Measurements from ENCODE around the gene TBCE. TPM values are rescaled to one million over a fixed set of nuclear protein-coding genes. Genes with fewer than 3 reads are reported as not detected.

TBCE gene
- total RNA-seq, 2 experiments from 2014 or later = 30.2 to 32.6 TPM

- TF ChIP-seq CTCF (conservative IDR thresholded peaks at IDR 0.05; ENCODE audit: low read length) = no peak
- no peak for TF ChIP-seq EZH2phosphoT487 (IDR thresholded peaks at IDR 0.05; ENCODE audit: borderline replicate concordance, low read depth, low read length)
- POLR2A ChIA-PET = interaction anchor here (0.6 to 0.9 kb wide), 2 partner anchors 9 to 40 kb away, joined by 3 to 7 read pairs; no protein-coding TSS in a partner anchor
- H3K9me3 ChIP-seq (ENCODE audit: low read length) = no peaks in the 10 kb centered on the region
- intact Hi-C loops (cut with micrococcal nuclease; ENCODE audit: unreplicated experiment) = no loop called here
- no peak overlapping the region for H3K4me3 ChIP-seq (ENCODE audit: low read depth, low read length, poor library complexity, severe bottlenecking)
- BruUV-seq (replicated peaks) = no TSS peak
- H3K79me2 ChIP-seq (ENCODE audit: insufficient read depth, low read depth, low read length) = no peaks in the 10 kb centered on the region
- no peaks in the 10 kb centered on the region for H3K4me1 ChIP-seq (ENCODE audit: insufficient read depth, low read length, poor library complexity, severe bottlenecking)
- H3K27ac ChIP-seq (ENCODE audit: low read depth, low read length, poor library complexity, severe bottlenecking) = no peak overlapping the region
- no peak overlapping the region for H3K4me2 ChIP-seq (ENCODE audit: low read length)
- DNase-seq (ENCODE audit: low spot score) = no peak
- CTCF ChIA-PET (ENCODE audit: unreplicated experiment) = no interaction called here
- H3K9me2 ChIP-seq (ENCODE audit: insufficient read depth, low read length) = no peaks in the 10 kb centered on the region
- no peak overlapping the region for H2AFZ ChIP-seq (ENCODE audit: low read length)
- peaks cover 11% of the 10 kb centered on the region; the same call in 1 of the 2 replicates for H3K36me3 ChIP-seq (ENCODE audit: insufficient read depth, low read length)
- no peaks in the 10 kb centered on the region for H4K20me1 ChIP-seq (ENCODE audit: insufficient read depth, low read length)
Measured at GRCh38 chr1:235402457-235403200, 35.4 kb downstream of the TBCE start.

GRCh38 chr1:235403593-235403992, 36.4 kb downstream of the TBCE start:
- DNase-seq (ENCODE audit: low spot score) = no peak
- no peak overlapping the region for H2AFZ ChIP-seq (ENCODE audit: low read length)
- H3K36me3 ChIP-seq (ENCODE audit: insufficient read depth, low read length) = peaks cover 11% of the 10 kb centered on the region; the same call in 1 of the 2 replicates
- CTCF ChIA-PET (ENCODE audit: unreplicated experiment) = no interaction called here
- no peak for TF ChIP-seq CTCF (conservative IDR thresholded peaks at IDR 0.05; ENCODE audit: low read length)
- TF ChIP-seq EZH2phosphoT487 (IDR thresholded peaks at IDR 0.05; ENCODE audit: borderline replicate concordance, low read depth, low read length) = no peak
- POLR2A ChIA-PET = interaction anchor here (0.5 to 0.6 kb wide), 3 partner anchors 41 to 104 kb away, joined by 3 read pairs; no protein-coding TSS in a partner anchor
- H3K4me2 ChIP-seq (ENCODE audit: low read length) = no peak overlapping the region
- H3K27ac ChIP-seq (ENCODE audit: low read depth, low read length, poor library complexity, severe bottlenecking) = no peak overlapping the region
- no peaks in the 10 kb centered on the region for H3K9me3 ChIP-seq (ENCODE audit: low read length)
- H3K79me2 ChIP-seq (ENCODE audit: insufficient read depth, low read depth, low read length) = no peaks in the 10 kb centered on the region
- intact Hi-C loops (cut with micrococcal nuclease; ENCODE audit: unreplicated experiment) = no loop called here
- H3K4me3 ChIP-seq (ENCODE audit: low read depth, low read length, poor library complexity, severe bottlenecking) = no peak overlapping the region
- no peaks in the 10 kb centered on the region for H3K4me1 ChIP-seq (ENCODE audit: insufficient read depth, low read length, poor library complexity, severe bottlenecking)
- no TSS peak for BruUV-seq (replicated peaks)
- no peaks in the 10 kb centered on the region for H3K9me2 ChIP-seq (ENCODE audit: insufficient read depth, low read length)
- H4K20me1 ChIP-seq (ENCODE audit: insufficient read depth, low read length) = no peaks in the 10 kb centered on the region

- intact Hi-C loops (cut with micrococcal nuclease; ENCODE audit: unreplicated experiment) = no loop called here
- POLR2A ChIA-PET = interaction anchor here (0.5 to 0.7 kb wide), 4 partner anchors 99 to 1911 kb away, joined by 3 read pairs; no protein-coding TSS in a partner anchor
- no peak for TF ChIP-seq EZH2phosphoT487 (IDR thresholded peaks at IDR 0.05; ENCODE audit: borderline replicate concordance, low read depth, low read length)
- no peak for TF ChIP-seq CTCF (conservative IDR thresholded peaks at IDR 0.05; ENCODE audit: low read length)
- H3K27ac ChIP-seq (ENCODE audit: low read depth, low read length, poor library complexity, severe bottlenecking) = no peak overlapping the region
- H3K4me2 ChIP-seq (ENCODE audit: low read length) = no peak overlapping the region
- H4K20me1 ChIP-seq (ENCODE audit: insufficient read depth, low read length) = no peaks in the 10 kb centered on the region
- no peak overlapping the region for H3K4me3 ChIP-seq (ENCODE audit: low read depth, low read length, poor library complexity, severe bottlenecking)
- peaks cover 11% of the 10 kb centered on the region; the same call in 1 of the 2 replicates for H3K36me3 ChIP-seq (ENCODE audit: insufficient read depth, low read length)
- DNase-seq (ENCODE audit: low spot score) = no peak
- no peaks in the 10 kb centered on the region for H3K9me3 ChIP-seq (ENCODE audit: low read length)
- no peaks in the 10 kb centered on the region for H3K9me2 ChIP-seq (ENCODE audit: insufficient read depth, low read length)
- H3K79me2 ChIP-seq (ENCODE audit: insufficient read depth, low read depth, low read length) = no peaks in the 10 kb centered on the region
- no TSS peak for BruUV-seq (replicated peaks)
- H3K4me1 ChIP-seq (ENCODE audit: insufficient read depth, low read length, poor library complexity, severe bottlenecking) = no peaks in the 10 kb centered on the region
- CTCF ChIA-PET (ENCODE audit: unreplicated experiment) = no interaction called here
- H2AFZ ChIP-seq (ENCODE audit: low read length) = no peak overlapping the region
Measured at GRCh38 chr1:235404190-235404589, 37.0 kb downstream of the TBCE start.

All from OCI-LY7 (cell line).